ENCODE data around the gene LETM1. TPM values are rescaled to one million over a fixed set of nuclear protein-coding genes. Genes with fewer than 3 reads are reported as not detected.

The LETM1 gene
- total RNA-seq, 1 experiment from 2014 or later: 102 TPM

- DNase-seq (ENCODE audit: low spot score): peak; percentile 81
- Histone ChIP-seq H3K27ac (ENCODE audit: low read depth, low read length, poor library complexity, severe bottlenecking) (no peak overlapping the region), H3K9me3 (ENCODE audit: low read depth, low read length, poor library complexity, severe bottlenecking) (no peaks in the 10 kb centered on the region), H3K4me3 (ENCODE audit: low read depth, low read length, poor library complexity, severe bottlenecking) (no peak overlapping the region), H3K27me3 (replicated peaks; ENCODE audit: insufficient read depth, low read depth, low read length, poor library complexity) (no peaks in the 10 kb centered on the region), H3K4me1 (ENCODE audit: insufficient read depth, low read length, poor library complexity, severe bottlenecking) (no peaks in the 10 kb centered on the region), H3K36me3 (ENCODE audit: insufficient read depth, low read length, poor library complexity, severe bottlenecking) (peaks cover 17% of the 10 kb centered on the region)
- no TSS peak for BruUV-seq (replicated peaks)
- no peak for TF ChIP-seq EZH2 (IDR thresholded peaks at IDR 0.05; ENCODE audit: borderline replicate concordance, low read depth, low read length, poor library complexity, severe bottlenecking)
- TF ChIP-seq CTCF (conservative IDR thresholded peaks at IDR 0.05; ENCODE audit: low read depth, low read length): peak; percentile 95
- CTCF ChIA-PET: interaction anchor here (1.2 kb wide), 1 partner anchor 62 kb away, joined by 8 read pairs; no protein-coding TSS in a partner anchor
- POLR2A ChIA-PET (ENCODE audit: low non-redundant PET): no interaction called here
- intact Hi-C loops (cut with micrococcal nuclease; ENCODE audit: unreplicated experiment): loop anchor here (1.0 to 5.0 kb wide), 2 partner anchors 64 to 87 kb away; no protein-coding TSS in a partner anchor
Observed at GRCh38 chr4:1809754-1810502, 46.0 kb downstream of the LETM1 start.

GRCh38 chr4:1808851-1809753 lies 46.9 kb downstream of the LETM1 start:
- Histone ChIP-seq H3K36me3 (ENCODE audit: insufficient read depth, low read length, poor library complexity, severe bottlenecking) (peaks cover 10% of the 10 kb centered on the region), H3K4me1 (ENCODE audit: insufficient read depth, low read length, poor library complexity, severe bottlenecking) (no peaks in the 10 kb centered on the region), H3K27me3 (replicated peaks; ENCODE audit: insufficient read depth, low read depth, low read length, poor library complexity) (no peaks in the 10 kb centered on the region), H3K4me3 (ENCODE audit: low read depth, low read length, poor library complexity, severe bottlenecking) (no peak overlapping the region), H3K27ac (ENCODE audit: low read depth, low read length, poor library complexity, severe bottlenecking) (no peak overlapping the region), H3K9me3 (ENCODE audit: low read depth, low read length, poor library complexity, severe bottlenecking) (no peaks in the 10 kb centered on the region)
- CTCF ChIA-PET: interaction anchor here (1.2 kb wide), 1 partner anchor 61 kb away, joined by 8 read pairs; no protein-coding TSS in a partner anchor
- no peak for TF ChIP-seq CTCF (conservative IDR thresholded peaks at IDR 0.05; ENCODE audit: low read depth, low read length)
- TF ChIP-seq EZH2 (IDR thresholded peaks at IDR 0.05; ENCODE audit: borderline replicate concordance, low read depth, low read length, poor library complexity, severe bottlenecking): no peak
- DNase-seq (ENCODE audit: low spot score): no peak
- intact Hi-C loops (cut with micrococcal nuclease; ENCODE audit: unreplicated experiment): no loop called here
- BruUV-seq (replicated peaks): no TSS peak
- POLR2A ChIA-PET (ENCODE audit: low non-redundant PET): no interaction called here

- DNase-seq (ENCODE audit: low spot score): no peak
- Histone ChIP-seq H3K36me3 (ENCODE audit: insufficient read depth, low read length, poor library complexity, severe bottlenecking) (peaks cover 3% of the 10 kb centered on the region), H3K4me1 (ENCODE audit: insufficient read depth, low read length, poor library complexity, severe bottlenecking) (no peaks in the 10 kb centered on the region), H3K9me3 (ENCODE audit: low read depth, low read length, poor library complexity, severe bottlenecking) (no peaks in the 10 kb centered on the region), H3K4me3 (ENCODE audit: low read depth, low read length, poor library complexity, severe bottlenecking) (no peak overlapping the region), H3K27ac (ENCODE audit: low read depth, low read length, poor library complexity, severe bottlenecking) (no peak overlapping the region), H3K27me3 (replicated peaks; ENCODE audit: insufficient read depth, low read depth, low read length, poor library complexity) (no peaks in the 10 kb centered on the region)
- POLR2A ChIA-PET (ENCODE audit: low non-redundant PET): interaction anchor here (0.6 kb wide), 1 partner anchor 20 kb away, joined by 5 read pairs; no protein-coding TSS in a partner anchor
- BruUV-seq (replicated peaks): no TSS peak
- intact Hi-C loops (cut with micrococcal nuclease; ENCODE audit: unreplicated experiment): no loop called here
- TF ChIP-seq EZH2 (IDR thresholded peaks at IDR 0.05; ENCODE audit: borderline replicate concordance, low read depth, low read length, poor library complexity, severe bottlenecking) (no peak), CTCF (conservative IDR thresholded peaks at IDR 0.05; ENCODE audit: low read depth, low read length) (no peak)
- CTCF ChIA-PET: no interaction called here
Observed at GRCh38 chr4:1808396-1808795, 47.6 kb downstream of the LETM1 start.

All from A673 (cell line).